Thoracic aorta (tissue), 2 donors: ENCODE measurements around the gene PTGDR. TPM values are rescaled to one million over a fixed set of nuclear protein-coding genes. Genes with fewer than 3 reads are reported as not detected.

ENCODE experiments used
- ATAC-seq: fragments of 150-250 bp; one replicate; pipeline ENCODE4 v1.8.0; 2017; ENCODE audit warnings: low read depth; ENCODE audit not compliant: insufficient number of reproducible peaks, low FRiP score
- DNase-seq: peaks from one replicate; pipeline ENCODE4 v3.0.0-alpha.2; 2020; ENCODE audit warnings: low spot score
- H3K27ac ChIP-seq, 2 donors: fragments of 200-600 bp; sonication (generic); 1 replicate in 1 of 2; 2 replicates in 1 of 2; pipeline ENCODE4 v1.5.1; 2016; ENCODE audit warnings: mild to moderate bottlenecking in 2 of 2, moderate library complexity in 2 of 2
- H3K27me3 ChIP-seq: fragments of 200-600 bp; sonication (generic); replicated peaks from 2 replicates; pipeline ENCODE4 v1.6.0; 2016; ENCODE audit warnings: mild to moderate bottlenecking; ENCODE audit not compliant: insufficient read depth
- H3K36me3 ChIP-seq: fragments of 200-600 bp; sonication (generic); one replicate; pipeline ENCODE4 v1.5.1; 2016
- H3K4me1 ChIP-seq, 2 donors: fragments of 200-600 bp; sonication (generic); 1 replicate in 1 of 2; 2 replicates in 1 of 2; pipeline versions ENCODE4 v1.5.1 to v1.6.0; 2016; ENCODE audit warnings: low read depth in 2 of 2, mild to moderate bottlenecking in 1 of 2; ENCODE audit not compliant: control insufficient read depth in 1 of 2
- H3K4me3 ChIP-seq: fragments of 200-600 bp; sonication (generic); 2 replicates; pipeline ENCODE4 v1.5.1; 2016; ENCODE audit warnings: mild to moderate bottlenecking
- H3K9me3 ChIP-seq: fragments of 200-600 bp; sonication (generic); 2 replicates; pipeline ENCODE4 v1.5.1; 2016
- total RNA-seq, 2 donors: library from RNA; depleted of rRNA; stranded (reverse); fragments of >200 nt; gene quantifications; one replicate each; pipeline versions ENCODE4 v1.1.0 to v1.2.3, GENCODE V29; 2016
- TF ChIP-seq, protein P1 (sequence below): fragments of 200-600 bp; sonication (generic); IDR thresholded peaks from one replicate; pipeline ENCODE4 v1.5.1; 2019; ENCODE audit warnings: antibody characterized with exemption

PTGDR gene
- total RNA-seq, 2 donors from 2014 or later = 2.0 to 2.9 TPM

DNA sequence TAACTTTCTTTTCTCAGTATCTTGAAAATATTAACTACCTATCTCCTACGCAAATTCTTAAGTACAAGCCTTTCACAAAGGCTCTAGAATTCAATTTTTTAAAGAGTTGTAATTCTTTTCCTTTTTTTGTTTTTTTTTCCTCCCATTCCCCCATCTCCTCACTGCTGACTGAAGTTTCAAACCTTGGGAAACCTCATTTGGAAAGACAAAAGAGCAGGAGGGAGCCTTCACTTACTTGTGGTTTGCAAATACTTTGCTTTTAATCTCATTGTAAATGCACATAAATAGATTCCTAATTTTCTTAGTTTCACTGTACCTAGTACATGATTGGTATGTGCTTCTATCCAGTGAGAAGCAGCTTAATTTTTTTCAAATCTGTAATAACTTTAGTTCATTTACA, 15.8 kb upstream of the PTGDR start:
- Histone ChIP-seq H3K27me3 (no peaks in the 10 kb centered on the region), H3K9me3 (no peaks in the 10 kb centered on the region), H3K4me1 (no peaks in the 10 kb centered on the region), H3K36me3 (no peaks in the 10 kb centered on the region), H3K4me3 (no peak overlapping the region), H3K27ac (no peak overlapping the region)
- DNase-seq = no peak
- no peak for ATAC-seq
- TF ChIP-seq, protein P1, sequence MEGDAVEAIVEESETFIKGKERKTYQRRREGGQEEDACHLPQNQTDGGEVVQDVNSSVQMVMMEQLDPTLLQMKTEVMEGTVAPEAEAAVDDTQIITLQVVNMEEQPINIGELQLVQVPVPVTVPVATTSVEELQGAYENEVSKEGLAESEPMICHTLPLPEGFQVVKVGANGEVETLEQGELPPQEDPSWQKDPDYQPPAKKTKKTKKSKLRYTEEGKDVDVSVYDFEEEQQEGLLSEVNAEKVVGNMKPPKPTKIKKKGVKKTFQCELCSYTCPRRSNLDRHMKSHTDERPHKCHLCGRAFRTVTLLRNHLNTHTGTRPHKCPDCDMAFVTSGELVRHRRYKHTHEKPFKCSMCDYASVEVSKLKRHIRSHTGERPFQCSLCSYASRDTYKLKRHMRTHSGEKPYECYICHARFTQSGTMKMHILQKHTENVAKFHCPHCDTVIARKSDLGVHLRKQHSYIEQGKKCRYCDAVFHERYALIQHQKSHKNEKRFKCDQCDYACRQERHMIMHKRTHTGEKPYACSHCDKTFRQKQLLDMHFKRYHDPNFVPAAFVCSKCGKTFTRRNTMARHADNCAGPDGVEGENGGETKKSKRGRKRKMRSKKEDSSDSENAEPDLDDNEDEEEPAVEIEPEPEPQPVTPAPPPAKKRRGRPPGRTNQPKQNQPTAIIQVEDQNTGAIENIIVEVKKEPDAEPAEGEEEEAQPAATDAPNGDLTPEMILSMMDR = no peak

DNA sequence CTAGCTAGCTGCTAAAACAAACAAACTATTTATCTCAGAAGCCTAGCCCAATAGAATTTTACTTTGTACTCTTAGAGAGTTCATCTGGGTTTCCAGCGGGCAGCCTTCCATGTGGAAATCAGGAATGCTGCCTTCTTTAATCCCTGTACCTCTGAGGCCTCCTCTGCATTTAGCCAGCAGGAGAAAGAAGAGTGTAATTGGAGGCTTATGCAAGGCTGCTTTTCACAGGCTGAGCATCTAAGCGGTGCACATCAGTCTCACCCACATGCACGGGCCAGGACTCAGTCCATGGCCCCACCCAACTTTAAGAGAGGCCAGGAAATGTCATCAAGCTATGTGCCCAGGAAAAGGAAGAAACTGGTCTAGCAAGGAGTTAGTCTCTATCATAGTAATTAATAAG, 14.0 kb upstream of the PTGDR start:
- TF ChIP-seq, protein P1 = no peak

DNA sequence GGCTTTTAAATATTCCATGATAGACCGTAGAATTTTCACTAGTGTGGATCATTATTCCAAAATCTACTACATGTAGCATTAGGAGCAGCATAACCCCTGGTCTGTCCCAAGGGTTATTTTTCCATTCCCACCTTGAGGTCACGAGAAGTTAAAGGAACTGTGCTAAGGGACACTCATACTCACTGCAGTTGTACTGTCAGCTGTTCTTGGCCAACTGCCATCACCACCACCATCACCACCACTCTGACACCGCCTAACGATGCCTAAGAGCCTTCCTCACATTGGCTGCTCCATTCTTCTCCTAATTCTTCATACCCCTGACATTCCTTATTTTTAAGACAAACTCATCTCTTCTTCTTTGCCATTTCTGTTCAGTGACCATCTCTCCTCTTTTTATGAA, 13.4 kb upstream of the PTGDR start:
- DNase-seq = no peak
- TF ChIP-seq, protein P1 = no peak
- Histone ChIP-seq H3K9me3 (no peaks in the 10 kb centered on the region), H3K4me3 (no peak overlapping the region), H3K27ac (no peak overlapping the region), H3K4me1 (no peaks in the 10 kb centered on the region), H3K27me3 (no peaks in the 10 kb centered on the region), H3K36me3 (no peaks in the 10 kb centered on the region)
- ATAC-seq = no peak

More for the DNA sequence above, 14.0 kb upstream of the PTGDR start:
- H3K36me3 ChIP-seq = no peaks in the 10 kb centered on the region
- no peaks in the 10 kb centered on the region for H3K9me3 ChIP-seq
- DNase-seq (no peak), ATAC-seq (no peak)
- H3K27ac ChIP-seq = no peak overlapping the region
- H3K27me3 ChIP-seq = no peaks in the 10 kb centered on the region
- H3K4me3 ChIP-seq = no peak overlapping the region
- H3K4me1 ChIP-seq = no peaks in the 10 kb centered on the region

DNA sequence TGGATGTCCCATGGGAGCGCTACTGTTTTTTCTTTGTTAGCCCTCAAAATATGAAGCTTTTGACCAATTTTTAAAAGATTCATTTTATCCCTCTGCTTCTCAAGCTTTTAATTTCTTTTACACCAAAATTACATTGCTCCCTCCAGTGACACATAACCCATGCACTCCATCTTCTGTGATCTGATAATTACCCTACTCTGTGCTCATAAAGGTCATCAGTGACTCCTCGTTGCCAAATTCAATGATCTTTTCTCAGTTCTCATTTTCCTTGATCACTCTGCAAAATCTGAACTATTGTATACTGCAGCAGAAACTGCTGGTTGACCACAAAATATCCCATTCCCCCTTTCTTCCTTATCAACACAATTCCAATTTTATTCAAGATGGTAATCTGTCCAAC, 8.7 kb upstream of the PTGDR start:
- no peaks in the 10 kb centered on the region for H3K4me1 ChIP-seq

DNA sequence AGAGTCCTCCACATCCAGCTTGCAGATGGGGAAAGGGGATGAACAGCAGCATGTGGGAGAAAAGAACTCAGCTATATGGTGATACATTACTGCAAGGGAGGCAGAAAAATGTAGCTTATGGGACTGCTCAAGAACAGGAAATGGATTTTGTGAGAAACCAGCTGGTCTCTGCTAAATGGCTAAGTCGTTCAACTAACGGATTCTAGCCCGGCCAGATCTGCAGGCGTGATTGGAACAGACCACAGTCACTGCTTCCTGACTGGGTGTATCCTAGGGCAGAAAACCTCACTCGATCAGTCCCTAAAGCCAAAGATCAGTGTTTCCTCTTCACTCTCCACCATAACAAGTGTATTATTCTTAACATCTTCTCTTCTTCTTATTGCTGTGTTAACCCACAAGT, 8.1 kb upstream of the PTGDR start:
- ATAC-seq (no peak), DNase-seq (no peak)
- H3K27ac ChIP-seq = no peak overlapping the region
- H3K9me3 ChIP-seq = no peaks in the 10 kb centered on the region
- H3K27me3 ChIP-seq = no peaks in the 10 kb centered on the region
- H3K36me3 ChIP-seq = no peaks in the 10 kb centered on the region
- TF ChIP-seq, protein P1 = no peak
- H3K4me1 ChIP-seq = no peaks in the 10 kb centered on the region
- no peak overlapping the region for H3K4me3 ChIP-seq

More for the DNA sequence above, 8.7 kb upstream of the PTGDR start:
- Histone ChIP-seq H3K9me3 (no peaks in the 10 kb centered on the region), H3K27ac (no peak overlapping the region), H3K4me3 (no peak overlapping the region), H3K36me3 (no peaks in the 10 kb centered on the region), H3K27me3 (no peaks in the 10 kb centered on the region)
- DNase-seq = no peak
- ATAC-seq = no peak
- TF ChIP-seq, protein P1 = no peak
